ENCODE data around the gene GPR137.

GPR137 gene

GRCh38 chr11:64305691-64306562, 20.3 kb downstream of the GPR137 start (continued):
- TF ChIP-seq, protein P1, sequence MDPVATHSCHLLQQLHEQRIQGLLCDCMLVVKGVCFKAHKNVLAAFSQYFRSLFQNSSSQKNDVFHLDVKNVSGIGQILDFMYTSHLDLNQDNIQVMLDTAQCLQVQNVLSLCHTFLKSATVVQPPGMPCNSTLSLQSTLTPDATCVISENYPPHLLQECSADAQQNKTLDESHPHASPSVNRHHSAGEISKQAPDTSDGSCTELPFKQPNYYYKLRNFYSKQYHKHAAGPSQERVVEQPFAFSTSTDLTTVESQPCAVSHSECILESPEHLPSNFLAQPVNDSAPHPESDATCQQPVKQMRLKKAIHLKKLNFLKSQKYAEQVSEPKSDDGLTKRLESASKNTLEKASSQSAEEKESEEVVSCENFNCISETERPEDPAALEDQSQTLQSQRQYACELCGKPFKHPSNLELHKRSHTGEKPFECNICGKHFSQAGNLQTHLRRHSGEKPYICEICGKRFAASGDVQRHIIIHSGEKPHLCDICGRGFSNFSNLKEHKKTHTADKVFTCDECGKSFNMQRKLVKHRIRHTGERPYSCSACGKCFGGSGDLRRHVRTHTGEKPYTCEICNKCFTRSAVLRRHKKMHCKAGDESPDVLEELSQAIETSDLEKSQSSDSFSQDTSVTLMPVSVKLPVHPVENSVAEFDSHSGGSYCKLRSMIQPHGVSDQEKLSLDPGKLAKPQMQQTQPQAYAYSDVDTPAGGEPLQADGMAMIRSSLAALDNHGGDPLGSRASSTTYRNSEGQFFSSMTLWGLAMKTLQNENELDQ (tag by site-specific recombination; IDR thresholded peaks at IDR 0.05; ENCODE audit: low read depth): no peak
- TF ChIP-seq ZNF48 (tag by site-specific recombination; IDR thresholded peaks at IDR 0.05): no peak
- TF ChIP-seq ZNF518A (tag by site-specific recombination; conservative IDR thresholded peaks at IDR 0.05; ENCODE audit: low read depth): no peak
- peak; percentile 89 for TF ChIP-seq ZBTB20 (tag by site-specific recombination; IDR thresholded peaks at IDR 0.05)
- TF ChIP-seq, protein P2, sequence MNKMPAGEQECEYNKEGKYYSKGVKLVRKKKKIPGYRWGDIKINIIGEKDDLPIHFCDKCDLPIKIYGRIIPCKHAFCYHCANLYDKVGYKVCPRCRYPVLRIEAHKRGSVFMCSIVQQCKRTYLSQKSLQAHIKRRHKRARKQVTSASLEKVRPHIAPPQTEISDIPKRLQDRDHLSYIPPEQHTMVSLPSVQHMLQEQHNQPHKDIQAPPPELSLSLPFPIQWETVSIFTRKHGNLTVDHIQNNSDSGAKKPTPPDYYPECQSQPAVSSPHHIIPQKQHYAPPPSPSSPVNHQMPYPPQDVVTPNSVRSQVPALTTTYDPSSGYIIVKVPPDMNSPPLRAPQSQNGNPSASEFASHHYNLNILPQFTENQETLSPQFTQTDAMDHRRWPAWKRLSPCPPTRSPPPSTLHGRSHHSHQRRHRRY (tag by site-specific recombination; IDR thresholded peaks at IDR 0.05): no peak
- no peak for TF ChIP-seq ZSCAN30 (tag by site-specific recombination; IDR thresholded peaks at IDR 0.05)
- TF ChIP-seq MYNN (tag by site-specific recombination; IDR thresholded peaks at IDR 0.05; ENCODE audit: borderline replicate concordance): no peak
- no peak for TF ChIP-seq ZNF549 (tag by site-specific recombination; IDR thresholded peaks at IDR 0.05)
- TF ChIP-seq ZNF302 (tag by site-specific recombination; IDR thresholded peaks at IDR 0.05; ENCODE audit: low read depth): no peak
- TF ChIP-seq WT1 (tag by site-specific recombination; IDR thresholded peaks at IDR 0.05): 0 out of 2 replicates have a peak, but pooled peaks have one; percentile 10
- no peak for TF ChIP-seq ZNF768 (tag by site-specific recombination; IDR thresholded peaks at IDR 0.05)
- peak; percentile 70 for TF ChIP-seq ZNF335 (tag by site-specific recombination; conservative IDR thresholded peaks at IDR 0.05)
- no peak; the same call in 1 of the 2 replicates for TF ChIP-seq HIC1 (tag by site-specific recombination; IDR thresholded peaks at IDR 0.05)

DNA sequence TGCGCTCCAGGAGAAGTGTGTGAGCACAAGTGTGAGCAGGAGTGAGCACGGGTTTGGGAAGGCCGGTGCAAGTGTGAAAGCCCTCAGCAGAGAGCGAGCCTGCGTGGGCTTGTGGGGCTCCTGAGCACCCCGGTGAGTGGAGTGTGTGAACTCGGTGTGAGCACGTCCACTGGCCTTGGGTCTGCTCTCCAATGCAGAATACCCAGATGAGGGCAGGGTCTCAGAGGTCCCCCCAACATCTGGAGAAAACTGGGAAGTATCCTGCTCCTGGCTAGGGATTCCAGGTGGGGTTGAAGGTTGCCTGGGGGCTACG, 20.9 kb downstream of the GPR137 start:
- H3K9me3 ChIP-seq (ENCODE audit: control insufficient read depth, insufficient read depth, low read depth, low read length): no peaks in the 10 kb centered on the region
- POLR2A ChIA-PET: interaction anchor here (3.5 kb wide), 1 partner anchor 11 kb away, joined by 43 read pairs; the partner anchor contains the start of genes PRDX5 and TRMT112
- H3K27ac ChIP-seq (ENCODE audit: extremely low read depth, low read depth, low read length): peak overlapping the region; percentile 59; the same call in 1 of the 2 replicates
- H3K36me3 ChIP-seq (ENCODE audit: control insufficient read depth in 2 of 2, insufficient read depth in 1 of 2, low read length in 2 of 2): peaks cover 0 to 5% of the 10 kb centered on the region in 2 experiments; a peak in 1 of 3 replicates
- no peaks in the 10 kb centered on the region for H3K4me1 ChIP-seq (ENCODE audit: control insufficient read depth, insufficient read depth, low read length)
- H3K4me3 ChIP-seq (ENCODE audit: low read depth, low read length): peak overlapping the region; percentile 62
- CTCF ChIA-PET: interaction anchor here (0.6 to 0.8 kb wide), 3 partner anchors 49 to 301 kb away, joined by 3 to 7 read pairs (median 3); no protein-coding TSS in a partner anchor
- TF ChIP-seq ZNF518A (tag by site-specific recombination; conservative IDR thresholded peaks at IDR 0.05; ENCODE audit: low read depth) (no peak), ZNF837 (tag by site-specific recombination; IDR thresholded peaks at IDR 0.05) (no peak), ZNF660 (tag by site-specific recombination; IDR thresholded peaks at IDR 0.05) (no peak), ZNF18 (tag by site-specific recombination; IDR thresholded peaks at IDR 0.05) (peak; percentile 99)
